GM23248 (cell line): ENCODE data around the gene VTI1A.

Source experiments
- EZH2 ChIP-seq: fragments of 200-600 bp; sonication (generic); IDR thresholded peaks from 2 replicates; pipeline ENCODE4 v1.6.1; 2018; ENCODE audit warnings: antibody characterized with exemption, mild to moderate bottlenecking; ENCODE audit not compliant: insufficient read depth, poor library complexity, severe bottlenecking
- EZH2phosphoT487 ChIP-seq: fragments of 200-600 bp; sonication (generic); IDR thresholded peaks from 2 replicates; pipeline ENCODE4 v1.6.1; 2018; ENCODE audit warnings: antibody characterized with exemption, moderate library complexity, mild to moderate bottlenecking, low read depth; ENCODE audit not compliant: insufficient read depth

DNA sequence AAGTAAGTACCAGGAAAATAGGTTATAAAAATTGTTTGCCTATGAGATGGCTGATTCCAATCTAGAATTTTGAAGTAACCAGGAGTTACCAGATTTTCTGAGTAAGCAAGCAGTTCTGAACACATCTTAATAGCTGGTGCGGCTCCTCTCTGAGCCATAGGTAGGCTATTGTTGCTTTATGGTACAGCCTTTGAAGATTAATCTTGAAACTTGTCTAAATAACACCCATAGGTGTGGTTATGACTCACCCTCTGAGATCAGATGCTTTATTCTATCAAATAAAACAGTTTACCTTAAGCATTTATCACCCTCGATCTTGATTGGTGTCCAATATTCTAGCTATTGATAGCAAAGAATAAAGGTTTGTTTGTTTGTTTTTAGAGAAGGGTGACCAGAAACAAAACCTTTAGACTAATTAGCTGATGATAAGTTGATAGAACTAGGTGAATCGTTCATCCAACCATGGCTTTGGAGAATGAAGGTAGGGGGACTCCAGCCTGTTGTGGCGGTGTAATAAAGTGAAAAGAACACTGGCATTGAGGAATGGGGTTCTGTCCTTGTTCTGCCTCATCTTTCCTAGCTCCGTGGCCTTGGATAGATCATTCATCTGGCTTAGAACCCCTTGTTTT, 72.2 kb downstream of the VTI1A start:
- TF ChIP-seq EZH2phosphoT487 (no peak), EZH2 (no peak)
